IMR-90 (cell line): Measurements from ENCODE around the gene ALK.

Experiments used
- CTCF ChIP-seq: conservative IDR thresholded peaks from 2 replicates; pipeline ENCODE4 v1.5.1; 2012; ENCODE audit warnings: mild to moderate bottlenecking, low read depth, low read length, improper control_type of control experiment
- FOS ChIP-seq: fragments of 150-350 bp; IDR thresholded peaks from 2 replicates; pipeline ENCODE4 v1.6.1; 2016; ENCODE audit warnings: low read depth, low read length
- POLR2A ChIP-seq: IDR thresholded peaks from 2 replicates; pipeline ENCODE4 v1.6.1; 2012; ENCODE audit warnings: mild to moderate bottlenecking, low read depth, low read length
- RAD21 ChIP-seq: IDR thresholded peaks from 2 replicates; pipeline ENCODE4 v1.6.1; 2012; ENCODE audit warnings: low read length, improper control_type of control experiment
- RCOR1 ChIP-seq: IDR thresholded peaks from 2 replicates; pipeline ENCODE4 v1.6.1; 2012; ENCODE audit warnings: mild to moderate bottlenecking, low read length, improper control_type of control experiment; ENCODE audit not compliant: insufficient replicate concordance
- SMC3 ChIP-seq: fragments of 150-350 bp; IDR thresholded peaks from 2 replicates; pipeline ENCODE4 v1.6.1; 2016; ENCODE audit warnings: low read depth, mild to moderate bottlenecking, antibody characterized with exemption, low read length, moderate library complexity

DNA sequence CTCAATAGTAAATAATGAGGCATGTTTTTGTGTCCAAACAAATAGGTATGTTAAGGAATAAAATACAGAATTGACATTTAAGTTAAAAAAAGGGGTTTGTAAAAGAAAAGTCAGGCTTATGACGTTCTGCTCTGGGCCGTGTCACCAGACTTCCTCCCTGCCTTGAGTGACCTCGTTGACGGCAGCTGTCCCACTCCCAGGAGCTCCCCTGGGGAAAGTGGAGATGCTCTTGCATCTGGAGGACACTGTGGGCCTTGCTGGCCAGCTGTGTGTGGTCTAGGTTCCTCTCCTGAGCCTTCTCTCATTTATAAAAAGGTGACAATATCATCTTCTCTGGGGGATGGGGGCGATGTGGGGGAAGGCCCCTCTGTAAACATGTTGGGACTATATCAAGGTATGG lies 609.9 kb downstream of the ALK start:
- no peak for TF ChIP-seq FOS
- no peak for TF ChIP-seq CTCF
- TF ChIP-seq SMC3, result no peak
- no peak for TF ChIP-seq RCOR1
- no peak for TF ChIP-seq POLR2A
- no peak for TF ChIP-seq RAD21
